Neural progenitor cell (in vitro differentiated cells): ENCODE measurements around the gene SLC12A7.

ENCODE experiments used
- EZH2 ChIP-seq: fragments of 200-600 bp; sonication (generic); IDR thresholded peaks from 2 replicates; pipeline ENCODE4 v1.6.1; 2017; ENCODE audit warnings: antibody characterized with exemption, mild to moderate bottlenecking, moderate library complexity
- EZH2phosphoT487 ChIP-seq: fragments of 200-600 bp; sonication (generic); IDR thresholded peaks from 2 replicates; pipeline ENCODE4 v1.6.1; 2017; ENCODE audit warnings: antibody characterized with exemption
- TF ChIP-seq, protein P1 (sequence below): fragments of 200-600 bp; sonication (generic); IDR thresholded peaks from 2 replicates; pipeline ENCODE4 v1.5.1; 2017; ENCODE audit warnings: antibody characterized with exemption, mild to moderate bottlenecking

DNA sequence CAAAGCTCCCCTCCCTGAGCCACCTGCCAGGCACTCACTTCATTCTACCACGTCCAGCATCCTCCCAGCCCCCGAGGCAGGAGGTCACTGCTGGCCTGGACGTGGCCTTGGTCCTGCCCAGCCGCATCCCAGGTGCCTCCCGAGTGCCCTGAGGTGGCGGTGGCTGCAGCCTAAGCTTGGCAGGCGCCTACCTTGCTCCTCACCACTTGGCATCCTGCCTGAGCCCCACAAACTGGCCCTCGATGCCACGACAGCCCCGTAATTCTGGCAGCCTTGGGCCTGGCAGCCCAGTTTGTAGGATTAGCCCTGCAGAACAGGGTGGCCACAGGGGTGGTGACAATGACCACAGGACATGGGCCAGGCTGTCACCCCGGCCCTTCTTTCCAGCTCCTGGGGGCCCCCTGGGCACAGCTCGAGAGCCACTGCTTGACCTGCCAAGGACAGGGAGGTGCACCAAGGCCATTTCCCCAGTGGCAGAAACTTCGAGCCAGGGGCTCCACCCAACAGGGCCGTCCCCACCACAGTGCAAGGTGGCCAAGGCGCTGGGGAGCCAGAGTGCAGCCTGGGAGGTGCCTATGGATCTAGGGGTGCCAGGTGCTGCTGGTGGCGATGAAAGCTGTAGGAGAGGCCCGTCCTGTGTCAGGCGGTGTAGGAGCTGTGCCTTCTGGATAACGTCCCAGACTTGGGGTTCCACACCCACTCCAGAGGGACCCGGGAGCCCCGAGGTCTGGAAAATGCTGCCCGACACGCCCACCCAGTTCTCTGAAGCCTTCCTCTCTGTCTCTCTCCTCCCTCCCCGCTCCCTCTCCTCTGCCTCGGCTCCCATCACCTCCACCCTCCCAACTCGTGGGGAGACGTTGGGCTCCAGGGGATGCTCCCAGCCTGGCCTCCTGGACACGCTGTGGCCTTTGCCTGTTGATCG, 84.9 kb downstream of the SLC12A7 start:
- TF ChIP-seq, protein P1, sequence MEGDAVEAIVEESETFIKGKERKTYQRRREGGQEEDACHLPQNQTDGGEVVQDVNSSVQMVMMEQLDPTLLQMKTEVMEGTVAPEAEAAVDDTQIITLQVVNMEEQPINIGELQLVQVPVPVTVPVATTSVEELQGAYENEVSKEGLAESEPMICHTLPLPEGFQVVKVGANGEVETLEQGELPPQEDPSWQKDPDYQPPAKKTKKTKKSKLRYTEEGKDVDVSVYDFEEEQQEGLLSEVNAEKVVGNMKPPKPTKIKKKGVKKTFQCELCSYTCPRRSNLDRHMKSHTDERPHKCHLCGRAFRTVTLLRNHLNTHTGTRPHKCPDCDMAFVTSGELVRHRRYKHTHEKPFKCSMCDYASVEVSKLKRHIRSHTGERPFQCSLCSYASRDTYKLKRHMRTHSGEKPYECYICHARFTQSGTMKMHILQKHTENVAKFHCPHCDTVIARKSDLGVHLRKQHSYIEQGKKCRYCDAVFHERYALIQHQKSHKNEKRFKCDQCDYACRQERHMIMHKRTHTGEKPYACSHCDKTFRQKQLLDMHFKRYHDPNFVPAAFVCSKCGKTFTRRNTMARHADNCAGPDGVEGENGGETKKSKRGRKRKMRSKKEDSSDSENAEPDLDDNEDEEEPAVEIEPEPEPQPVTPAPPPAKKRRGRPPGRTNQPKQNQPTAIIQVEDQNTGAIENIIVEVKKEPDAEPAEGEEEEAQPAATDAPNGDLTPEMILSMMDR: no peak
- no peak for TF ChIP-seq EZH2
- no peak for TF ChIP-seq EZH2phosphoT487
